A549 treated with Mapracorat at 1 μM for 4 hours (cell line): ENCODE results near the gene UNKL. TPM values are rescaled to one million over a fixed set of nuclear protein-coding genes. Genes with fewer than 3 reads are reported as not detected.

Source experiments
- total RNA-seq: library from RNA; stranded (reverse); fragments of 200-300 nt; extraction: Qiagen RNA extraction; gene quantifications from 5 replicates; pipeline ENCODE4 v1.2.3, GENCODE V29; 2022

The UNKL gene
- total RNA-seq: 17.0 to 35.5 TPM (median 32.0 TPM) in 5 replicates

GRCh38 chr16:1414532-1415260 is at the start of gene UNKL:
UNKL (minus strand) TSS chr16:1414704; CDS start chr16:1414691, 13 bp downstream.

GRCh38 chr16:1443980-1444729 is 29.7 kb upstream of the UNKL start, which contains the start of gene CCDC154:
CCDC154 (minus strand) TSS chr16:1444556; CDS start chr16:1444322, 234 bp downstream.

GRCh38 chr16:1430759-1431496 is 16.4 kb upstream of the UNKL start, which contains the start of gene PERCC1:
PERCC1 (plus strand) TSS chr16:1431078; CDS start chr16:1432594, 1,516 bp downstream.

GRCh38 chr16:1351582-1352362 is 62.7 kb downstream of the UNKL start, which contains the start of the genes GNPTG and TSR3:
GNPTG (plus strand) TSS chr16:1351931; CDS start chr16:1351966, 35 bp downstream.
TSR3 (minus strand) TSS chr16:1351878; CDS start chr16:1351804, 74 bp downstream.

GRCh38 chr16:1333149-1333812 is 81.2 kb downstream of the UNKL start, which contains the start of gene BAIAP3:
BAIAP3 (plus strand) TSS chr16:1333645; CDS start chr16:1338550, 4,905 bp downstream.

Other genes with a start within 250 kb of the UNKL start
- not detected in 5 replicates for gene TPSG1, start 189.4 kb downstream of the UNKL start, total RNA-seq
- gene TPSB2, start 184.5 kb downstream of the UNKL start, total RNA-seq: not detected in 5 replicates
- gene TPSAB1, start 174.0 kb downstream of the UNKL start, total RNA-seq: 0.15 TPM in 1 of 5 replicates, not detected in the others
- 0.11 TPM in 1 of 5 replicates, not detected in the others for gene TPSD1, start 158.6 kb downstream of the UNKL start, total RNA-seq
- 154 to 191 TPM (median 162 TPM) in 5 replicates for gene UBE2I, start 105.1 kb downstream of the UNKL start, total RNA-seq
- gene BAIAP3, start 81.1 kb downstream of the UNKL start, total RNA-seq: 0.49 to 1.4 TPM (median 1.00 TPM) in 5 replicates
- 56.9 to 97.4 TPM (median 93.0 TPM) in 5 replicates for gene TSR3, start 62.8 kb downstream of the UNKL start, total RNA-seq
- 24.6 to 38.0 TPM (median 35.0 TPM) in 5 replicates for gene GNPTG, start 62.8 kb downstream of the UNKL start, total RNA-seq
- gene UQCC4, start 6.0 kb upstream of the UNKL start, total RNA-seq: 32.7 to 37.9 TPM (median 36.1 TPM) in 5 replicates
- not detected in 5 replicates for gene PERCC1, start 16.4 kb upstream of the UNKL start, total RNA-seq
- 0.20 to 0.81 TPM (median 0.32 TPM) in 5 replicates for gene CCDC154, start 29.9 kb upstream of the UNKL start, total RNA-seq
- 45.9 to 78.5 TPM (median 73.6 TPM) in 5 replicates for gene CLCN7, start 60.3 kb upstream of the UNKL start, total RNA-seq
- not detected in 5 replicates for gene PTX4, start 74.2 kb upstream of the UNKL start, total RNA-seq
- 21.9 to 44.1 TPM (median 39.5 TPM) in 5 replicates for gene TELO2, start 78.7 kb upstream of the UNKL start, total RNA-seq
- gene TMEM204, start 119.0 kb upstream of the UNKL start, total RNA-seq: 0.17 to 0.20 TPM in 2 of 5 replicates, not detected in the others
- 7.7 to 9.0 TPM (median 8.6 TPM) in 5 replicates for gene IFT140, start 197.4 kb upstream of the UNKL start, total RNA-seq
- 10.2 to 21.1 TPM (median 15.9 TPM) in 5 replicates for gene CRAMP1, start 197.7 kb upstream of the UNKL start, total RNA-seq